Keratinocyte (primary cell): ENCODE measurements around the gene ORM1. TPM values are rescaled to one million over a fixed set of nuclear protein-coding genes. Genes with fewer than 3 reads are reported as not detected.

Experiments used
- DNase-seq: peaks from one replicate; pipeline ENCODE4 v3.0.0-alpha.2; 2011; ENCODE audit warnings: low read depth, missing footprints, low spot score
- FAIRE-seq: peaks from 2 replicates; lab custom pipeline; 2011; peaks lifted over from hg19 to GRCh38; lab: Jason Lieb, UNC
- H2AFZ ChIP-seq: 2 replicates; pipeline ENCODE4 v1.6.0; 2012; ENCODE audit warnings: low read length, control low read depth, inconsistent platforms; ENCODE audit not compliant: control insufficient read depth
- H3K27ac ChIP-seq: 2 replicates; pipeline ENCODE4 v1.5.1; 2011; ENCODE audit warnings: low read length; ENCODE audit not compliant: control insufficient read depth, insufficient read depth
- H3K27me3 ChIP-seq: 3 replicates; pipeline ENCODE4 v1.6.0; 2011; ENCODE audit warnings: low read length; ENCODE audit not compliant: control insufficient read depth, insufficient read depth; ENCODE audit errors: extremely low read depth
- H3K36me3 ChIP-seq, 2 experiments: 2 replicates in 1 of 2; 3 replicates in 1 of 2; pipeline ENCODE4 v1.5.1; 2011; ENCODE audit warnings: low read length in 2 of 2, mild to moderate bottlenecking in 1 of 2; ENCODE audit not compliant: control insufficient read depth in 2 of 2, insufficient read depth in 2 of 2; ENCODE audit errors: extremely low read depth in 1 of 2
- H3K4me1 ChIP-seq: 3 replicates; pipeline ENCODE4 v1.5.1; 2011; ENCODE audit warnings: low read length; ENCODE audit not compliant: control insufficient read depth, insufficient read depth; ENCODE audit errors: extremely low read depth
- H3K4me2 ChIP-seq: 3 replicates; pipeline ENCODE4 v1.6.0; 2011; ENCODE audit warnings: low read depth, low read length; ENCODE audit not compliant: control insufficient read depth, insufficient read depth; ENCODE audit errors: extremely low read depth
- H3K4me3 ChIP-seq, 3 experiments: fragments of 200-600 bp in 1 of 3; sonication (generic) in 1 of 3; 2 replicates in 2 of 3; 3 replicates in 1 of 3; pipeline ENCODE4 v1.5.1; 2011 to 2016; ENCODE audit warnings: low read length in 3 of 3, mild to moderate bottlenecking in 3 of 3, control low read depth in 2 of 3, inconsistent platforms in 1 of 3, low read depth in 1 of 3, mixed read lengths in 1 of 3, mixed run types in 1 of 3, moderate library complexity in 1 of 3; ENCODE audit not compliant: control insufficient read depth in 2 of 3, insufficient read depth in 2 of 3; ENCODE audit errors: extremely low read depth in 1 of 3
- H3K79me2 ChIP-seq: 2 replicates; pipeline ENCODE4 v1.6.0; 2012; ENCODE audit warnings: low read length; ENCODE audit not compliant: control insufficient read depth, insufficient read depth
- H3K9ac ChIP-seq: 3 replicates; pipeline ENCODE4 v1.6.0; 2011; ENCODE audit warnings: low read length; ENCODE audit not compliant: control insufficient read depth, insufficient read depth; ENCODE audit errors: extremely low read depth
- H3K9me1 ChIP-seq: 3 replicates; pipeline ENCODE4 v1.6.0; 2011; ENCODE audit warnings: low read length; ENCODE audit not compliant: control insufficient read depth, insufficient read depth; ENCODE audit errors: extremely low read depth
- H3K9me3 ChIP-seq: 2 replicates; pipeline ENCODE4 v1.5.1; 2012; ENCODE audit warnings: low read depth, low read length; ENCODE audit not compliant: control insufficient read depth
- H4K20me1 ChIP-seq: 3 replicates; pipeline ENCODE4 v1.6.0; 2011; ENCODE audit warnings: low read length; ENCODE audit not compliant: control insufficient read depth, insufficient read depth; ENCODE audit errors: extremely low read depth
- CTCF ChIP-seq, 3 experiments: IDR thresholded peaks in 1 of 3; conservative IDR thresholded peaks in 1 of 3; optimal IDR thresholded peaks in 1 of 3; 2 replicates in 2 of 3; 3 replicates in 1 of 3; pipeline versions ENCODE3 to v1.5.1; 2011; ENCODE audit warnings: low read length in 3 of 3, mild to moderate bottlenecking in 3 of 3, moderate library complexity in 2 of 3, control low read depth in 1 of 3, inconsistent platforms in 1 of 3; ENCODE audit not compliant: insufficient read depth in 2 of 3; ENCODE audit errors: extremely low read depth in 1 of 3
- EZH2 ChIP-seq: IDR thresholded peaks from one replicate; pipeline ENCODE4 v1.6.1; 2012; ENCODE audit warnings: inconsistent platforms, mild to moderate bottlenecking, low read length, moderate library complexity
- dilution Hi-C: fragments of 300-500 bp; cut with MboI; formaldehyde crosslinking; loops from one replicate; pipeline ENCODE4 v1.7.0; 2020; ENCODE audit warnings: low sequenced_read_pairs; ENCODE audit not compliant: extremely low pct_ligation_motif_present
- polyA plus RNA-seq, 5 experiments: library from polyadenylated mRNA; depleted of rRNA in 3 of 5; stranded (reverse) in 3 of 5; stranded (forward) in 1 of 5; unstranded in 1 of 5; fragments of >200 nt; gene quantifications; 1 replicate in 1 of 5; 2 replicates in 3 of 5; 3 replicates in 1 of 5; pipeline versions ENCODE4 v1.2.1 to v1.2.3, GENCODE V29; 2011 to 2012; ENCODE audit warnings: missing spikeins in 2 of 5, low read depth in 1 of 5, low replicate concordance in 1 of 5

ORM1 gene
- polyA plus RNA-seq, 1 donor (not counting 4 experiments of a cell fraction or from before 2014, with no cell fraction given), result not detected

DNA sequence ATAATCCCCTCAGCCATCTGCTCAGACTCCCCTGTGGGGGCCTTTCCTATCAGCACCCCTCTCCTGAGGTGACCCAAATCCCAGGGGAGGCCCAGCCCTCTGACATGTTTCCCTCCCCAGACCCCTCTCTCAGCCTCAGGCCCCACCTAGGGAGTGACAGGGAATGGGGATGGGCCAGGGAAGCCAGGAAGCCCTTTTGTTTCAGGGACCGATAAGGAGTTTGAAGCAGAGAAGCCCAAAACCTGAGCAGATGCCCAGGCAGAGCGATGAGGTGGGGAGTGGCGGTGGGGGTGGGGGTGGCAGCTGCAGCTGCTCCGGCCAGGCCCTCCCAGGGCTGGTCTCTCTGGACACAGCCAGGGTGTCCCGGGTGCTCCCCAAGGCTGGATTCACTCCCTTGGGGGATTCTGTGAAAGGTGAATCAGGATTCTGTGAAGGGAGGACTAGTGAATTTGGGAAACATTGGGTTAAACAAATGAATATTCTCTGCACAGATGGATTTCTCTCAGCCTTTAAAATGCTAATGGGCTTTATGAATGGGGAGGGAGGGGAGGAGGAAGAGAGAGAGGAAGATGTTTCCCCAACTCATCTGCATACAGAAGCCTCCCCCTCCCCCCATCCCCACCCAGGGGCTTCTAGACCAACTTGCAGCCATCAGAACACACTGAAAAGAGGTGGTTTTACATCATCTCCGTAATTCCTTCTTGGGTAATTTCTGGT lies 47.5 kb downstream of the ORM1 start:
- Histone ChIP-seq H3K27ac (no peak overlapping the region), H3K4me2 (no peak overlapping the region), H3K79me2 (no peaks in the 10 kb centered on the region), H3K27me3 (no peaks in the 10 kb centered on the region), H3K4me3 (no peak overlapping the region), H3K4me1 (peaks cover 17% of the 10 kb centered on the region), H3K36me3 (peaks cover 0 to 3% of the 10 kb centered on the region in 2 experiments), H2AFZ (no peak overlapping the region), H3K9me3 (no peaks in the 10 kb centered on the region), H3K9me1 (no peaks in the 10 kb centered on the region), H4K20me1 (no peaks in the 10 kb centered on the region), H3K9ac (no peak overlapping the region)
- dilution Hi-C loops, result no loop called here
- DNase-seq, result no peak
- FAIRE-seq, result no peak
- no peak for TF ChIP-seq EZH2
- no peak for TF ChIP-seq CTCF (optimal IDR thresholded peaks at IDR 0.05 in 1 of 3, IDR thresholded peaks at IDR 0.05 in 1 of 3, conservative IDR thresholded peaks at IDR 0.05 in 1 of 3; ENCODE audit: extremely low read depth in 1 of 3, insufficient read depth in 2 of 3, low read length in 3 of 3)

DNA sequence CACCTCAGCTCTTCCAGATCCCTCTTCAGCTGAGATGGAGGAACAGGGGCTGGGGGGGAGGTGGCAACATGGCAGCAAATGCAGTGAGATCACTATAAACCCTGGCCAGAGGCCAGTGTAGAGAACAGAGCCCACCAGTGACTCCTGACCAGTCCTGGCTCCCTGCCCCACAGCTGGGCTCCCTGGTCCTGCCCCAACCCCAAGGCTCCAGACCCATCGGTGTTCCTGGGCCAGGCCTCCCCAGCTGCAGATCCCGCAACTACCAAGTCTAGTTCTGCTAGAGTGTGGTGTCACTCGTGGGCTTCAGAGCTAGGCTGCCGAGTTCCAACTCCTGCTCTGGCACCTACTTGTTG lies 48.0 kb downstream of the ORM1 start:
- H3K4me1 ChIP-seq, result peaks cover 17% of the 10 kb centered on the region
- no peaks in the 10 kb centered on the region for H3K79me2 ChIP-seq
- H3K27me3 ChIP-seq, result no peaks in the 10 kb centered on the region
- TF ChIP-seq EZH2 (no peak), CTCF (optimal IDR thresholded peaks at IDR 0.05 in 1 of 3, IDR thresholded peaks at IDR 0.05 in 1 of 3, conservative IDR thresholded peaks at IDR 0.05 in 1 of 3; ENCODE audit: extremely low read depth in 1 of 3, insufficient read depth in 2 of 3, low read length in 3 of 3) (no peak)
- DNase-seq, result no peak
- H3K4me3 ChIP-seq, result no peak overlapping the region
- no peak overlapping the region for H3K27ac ChIP-seq
- H3K36me3 ChIP-seq, result peaks cover 0 to 3% of the 10 kb centered on the region in 2 experiments
- no peak overlapping the region for H3K4me2 ChIP-seq
- H3K9ac ChIP-seq, result no peak overlapping the region
- FAIRE-seq, result no peak
- no peaks in the 10 kb centered on the region for H3K9me3 ChIP-seq
- H2AFZ ChIP-seq, result no peak overlapping the region
- H4K20me1 ChIP-seq, result no peaks in the 10 kb centered on the region
- dilution Hi-C loops, result no loop called here
- no peaks in the 10 kb centered on the region for H3K9me1 ChIP-seq
